ENCODE results near the gene GMDS.
A peak's percentile ranks its signal among the peaks of the same experiment; 100 is the strongest.
"Not testable (repeated sequence)": the region's sequence is repeated elsewhere in the genome, so short reads cannot be mapped to it uniquely, and the experiment has no call there.

GMDS gene

DNA sequence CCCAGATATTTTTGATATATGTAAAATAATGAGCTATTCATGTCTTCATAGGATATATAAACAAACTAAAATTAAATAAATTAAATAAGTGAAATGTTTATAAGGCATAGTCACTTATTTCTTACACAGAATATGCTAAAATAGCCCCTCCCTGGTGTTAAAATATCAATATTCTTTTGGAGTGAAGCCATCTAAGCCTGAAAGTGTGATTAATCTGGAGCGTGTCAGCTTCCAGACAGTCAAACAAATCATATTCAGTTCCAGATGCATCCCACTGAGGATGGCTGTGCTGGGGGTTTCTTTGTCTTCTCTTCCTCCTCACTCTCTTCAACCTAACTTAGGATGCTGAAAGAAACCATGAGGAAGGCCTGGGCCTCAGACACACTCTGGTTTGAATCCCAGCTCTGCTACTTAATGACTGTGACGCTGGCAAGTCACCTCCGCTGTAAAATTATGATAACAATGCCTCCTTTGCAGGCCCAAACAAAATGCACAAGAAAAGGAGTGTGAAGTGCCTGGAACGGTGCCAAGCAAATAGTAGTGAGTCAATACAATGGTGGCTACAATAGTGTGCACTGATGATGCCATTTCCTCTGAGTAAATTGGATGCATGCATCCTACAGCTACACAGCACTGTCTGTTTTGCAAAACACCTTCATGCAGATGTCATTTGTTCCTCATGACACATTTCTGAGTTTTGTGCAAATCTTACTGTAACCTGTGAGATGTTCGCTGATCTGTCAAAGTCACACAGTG lies 474.3 kb downstream of the GMDS start:
- peak; percentile 53 for DNase-seq (ENCODE audit: low read depth)

DNA sequence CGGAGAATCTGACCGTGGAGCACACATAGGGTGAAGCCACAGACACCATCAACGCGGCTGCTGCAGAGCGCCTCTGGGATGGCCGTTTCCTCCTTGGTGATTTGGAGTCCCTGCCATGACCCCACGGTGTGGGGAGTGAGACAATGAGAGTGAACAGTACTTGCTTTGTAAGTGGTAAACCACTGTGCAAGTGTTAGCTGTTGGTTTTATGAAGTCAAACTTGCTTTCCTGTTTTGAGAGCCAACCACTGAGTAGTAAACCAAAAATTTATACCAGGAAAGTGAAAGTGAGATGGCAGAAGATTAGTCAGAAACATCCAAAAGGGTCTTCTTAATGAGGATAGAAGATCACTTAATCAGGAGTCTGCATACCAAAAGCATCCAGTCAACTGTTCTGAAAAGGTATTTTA lies 475.0 kb downstream of the GMDS start:
- peak; percentile 59 for DNase-seq (ENCODE audit: low read depth)

DNA sequence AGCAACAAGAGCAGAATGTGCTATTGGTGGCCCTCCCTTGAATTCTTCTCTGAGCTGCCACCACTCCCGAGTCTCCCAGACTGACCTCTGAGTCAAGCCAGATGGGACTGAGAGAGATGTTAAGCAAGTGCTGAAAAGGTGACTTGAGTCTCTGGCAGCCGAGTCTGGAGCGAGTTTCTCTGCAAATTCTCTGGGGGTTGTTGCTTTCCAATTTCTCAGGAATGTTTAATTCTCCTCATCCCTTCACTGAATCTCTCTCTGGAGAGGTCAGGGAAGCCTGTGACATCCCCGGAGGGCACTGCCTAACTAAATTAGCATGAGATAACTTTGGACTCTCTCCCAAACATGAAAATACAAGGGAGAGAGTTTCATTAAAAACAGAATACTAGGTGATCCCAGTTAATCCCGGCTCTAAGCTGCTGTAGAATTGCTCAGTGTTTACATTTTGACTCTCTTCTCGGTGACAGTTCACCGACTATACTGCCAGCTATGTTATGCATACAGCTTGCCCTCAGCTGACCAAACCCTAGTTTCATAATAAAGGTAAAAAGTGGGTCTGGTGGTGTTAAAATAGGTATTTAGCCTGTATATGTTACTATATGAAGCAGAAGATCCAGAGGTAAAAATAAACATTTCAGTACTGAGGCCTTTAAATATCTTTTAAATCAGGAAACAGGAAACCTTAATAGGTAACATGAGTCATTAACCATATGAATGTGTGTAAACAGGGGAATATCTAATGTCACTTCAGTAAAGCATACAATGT lies 477.7 kb downstream of the GMDS start:
- peak; percentile 83 for DNase-seq (ENCODE audit: low read depth)

DNA sequence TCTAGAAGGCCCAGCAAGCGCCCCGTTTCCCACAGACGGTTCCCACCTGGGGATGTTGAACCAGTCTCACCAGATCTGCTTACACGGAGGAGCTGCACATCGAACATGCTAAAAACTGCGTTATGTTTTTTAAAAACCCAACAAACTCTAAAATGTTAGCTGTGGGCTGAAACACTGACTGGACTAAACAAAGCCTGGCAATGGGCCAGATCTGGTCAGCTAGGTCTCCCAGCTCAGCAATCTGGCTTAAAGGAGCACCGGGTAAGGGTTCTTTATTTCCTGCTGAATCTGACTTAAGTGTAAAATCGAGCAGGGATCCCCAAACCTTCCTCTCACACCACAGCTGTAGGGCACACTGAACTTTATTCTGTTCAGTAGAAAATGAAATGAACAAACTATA lies 478.8 kb downstream of the GMDS start:
- DNase-seq (ENCODE audit: low read depth), result no peak

DNA sequence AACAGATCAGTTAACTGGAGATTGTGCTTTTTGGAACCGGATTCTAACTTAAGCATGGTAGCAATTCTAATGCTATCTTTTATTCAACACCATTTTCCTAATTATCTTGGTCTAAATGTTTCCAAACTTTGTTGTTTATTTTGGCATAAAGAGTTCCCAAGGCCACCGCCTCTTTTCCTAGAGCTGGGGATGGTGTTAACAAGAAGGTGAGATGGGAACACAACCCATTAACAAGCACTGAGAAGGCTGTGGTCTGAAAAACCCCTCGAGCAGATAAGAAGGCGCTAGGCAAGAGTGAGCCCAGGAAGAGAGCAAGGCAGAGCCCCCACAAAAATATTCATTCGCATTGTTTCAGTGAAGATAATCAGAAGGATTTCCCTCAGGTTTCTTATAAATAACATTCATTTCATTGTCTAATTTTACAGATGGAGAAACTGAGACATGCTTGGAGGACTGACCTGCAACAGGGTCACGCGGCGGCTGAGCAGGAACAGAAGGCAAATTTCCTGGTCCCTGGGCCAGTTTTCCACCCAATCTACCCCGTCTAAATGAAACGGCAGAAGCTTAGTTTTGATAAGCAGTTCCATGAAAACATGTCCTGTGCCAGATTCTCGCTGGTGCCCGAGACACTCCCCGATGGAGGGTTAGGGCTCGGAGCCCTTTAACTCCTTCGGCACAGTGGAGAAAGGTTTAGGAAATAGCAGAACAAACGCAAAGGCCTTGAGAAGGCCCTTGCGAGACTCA lies 480.1 kb downstream of the GMDS start:
- DNase-seq (ENCODE audit: low read depth), result no peak

DNA sequence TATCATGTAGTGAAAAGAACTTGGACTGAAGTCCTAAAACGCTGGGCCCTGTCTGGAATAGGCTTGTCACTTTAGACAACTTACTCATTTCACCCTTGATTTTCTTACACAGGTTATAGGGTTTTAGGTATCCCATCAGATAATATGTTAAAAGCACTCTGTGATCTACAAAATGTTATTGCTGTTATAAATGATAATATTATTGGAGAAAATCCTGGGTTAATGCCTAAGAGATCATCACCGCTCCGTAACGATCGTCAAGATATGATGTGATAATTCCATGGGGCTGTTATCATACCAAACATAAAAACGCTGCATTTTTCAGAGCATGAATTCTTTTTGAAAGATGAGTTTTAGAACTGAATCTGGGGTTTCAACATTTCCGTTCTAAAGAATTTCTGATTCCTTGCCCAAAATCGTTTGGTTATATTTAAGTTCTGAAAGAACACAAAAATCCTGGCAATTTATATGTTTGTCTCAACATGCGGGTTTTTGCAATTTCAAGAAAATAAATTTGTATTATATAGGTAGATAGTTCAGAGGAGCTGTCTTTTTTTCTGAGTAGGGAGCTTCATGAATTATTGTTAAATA lies 480.9 kb downstream of the GMDS start:
- DNase-seq (ENCODE audit: low read depth), result no peak

DNA sequence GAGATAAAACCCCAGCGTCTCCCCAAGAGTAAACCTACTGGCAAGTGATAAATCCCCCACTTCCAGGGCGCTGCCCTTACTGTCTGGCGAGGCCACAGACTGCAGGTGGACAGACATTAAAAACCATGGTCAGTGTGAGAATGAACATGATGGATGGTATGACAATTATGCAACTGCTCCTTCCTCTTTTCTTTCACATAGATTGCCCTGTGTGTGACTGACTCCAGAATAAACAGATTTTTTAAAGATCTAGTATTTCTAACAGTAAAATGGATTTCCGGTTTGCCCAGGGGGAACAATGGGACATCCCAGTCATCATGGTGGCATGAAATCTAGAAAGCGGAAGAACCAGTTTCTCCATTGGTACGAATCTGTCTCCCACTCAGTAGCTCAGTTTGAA lies 482.0 kb downstream of the GMDS start:
- DNase-seq (ENCODE audit: low read depth), result no peak

DNA sequence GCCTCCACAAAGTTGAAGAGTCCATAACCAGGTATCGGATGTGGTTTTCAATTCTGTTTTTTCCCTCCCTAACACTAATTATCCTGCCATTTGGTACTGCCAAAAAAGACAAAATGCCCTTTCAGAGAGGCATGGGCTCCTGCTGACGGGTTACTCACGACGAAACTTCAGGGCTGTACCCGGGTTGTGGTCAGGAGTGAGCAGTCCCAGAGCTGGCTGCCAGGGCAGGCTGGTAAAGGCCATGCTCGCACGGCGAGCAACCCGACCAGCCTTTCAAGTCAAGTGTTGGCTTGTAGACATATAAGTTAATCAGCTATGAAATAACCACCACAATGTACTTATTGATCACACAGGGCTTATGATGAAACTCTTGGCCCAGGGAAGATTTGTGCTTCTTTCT lies 483.2 kb downstream of the GMDS start:
- DNase-seq (ENCODE audit: low read depth), result no peak

DNA sequence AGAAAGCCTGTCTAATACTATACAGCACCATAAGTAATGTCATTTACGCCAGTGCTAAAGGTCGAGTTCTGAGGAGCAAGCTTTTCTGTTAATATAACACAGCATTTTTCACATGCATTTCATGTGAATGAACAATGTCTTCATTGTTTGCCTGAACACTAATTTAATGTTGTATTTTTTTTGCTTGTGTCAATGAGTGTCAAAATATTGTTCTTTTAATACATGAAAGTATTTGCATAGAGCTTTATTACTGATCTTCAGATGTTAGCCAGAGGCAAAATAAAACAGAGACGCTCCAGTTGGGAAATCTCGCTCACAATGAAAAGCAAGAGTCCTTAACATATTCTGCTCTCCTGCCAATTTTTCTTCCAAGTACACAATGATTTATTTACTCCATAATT lies 483.9 kb downstream of the GMDS start:
- DNase-seq (ENCODE audit: low read depth), result no peak

DNA sequence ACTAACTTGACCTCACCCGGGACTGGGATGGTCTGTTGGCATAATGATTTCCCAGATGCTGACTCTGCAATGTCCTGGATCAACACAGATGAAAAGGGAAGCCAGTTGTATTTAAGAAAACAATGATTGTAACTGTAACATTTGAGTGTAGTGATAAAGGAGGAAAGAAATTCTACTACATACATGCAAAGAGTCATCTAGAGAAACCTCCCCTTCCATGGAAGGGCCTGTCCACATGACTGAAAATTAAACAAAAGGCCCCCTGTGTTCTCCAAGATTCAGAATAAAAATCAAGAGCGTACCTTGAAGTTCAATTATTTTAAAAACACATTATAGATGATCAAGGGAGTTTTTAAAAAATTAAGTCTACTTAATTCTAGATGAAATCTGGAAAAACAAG lies 484.5 kb downstream of the GMDS start:
- no peak for DNase-seq (ENCODE audit: low read depth)

DNA sequence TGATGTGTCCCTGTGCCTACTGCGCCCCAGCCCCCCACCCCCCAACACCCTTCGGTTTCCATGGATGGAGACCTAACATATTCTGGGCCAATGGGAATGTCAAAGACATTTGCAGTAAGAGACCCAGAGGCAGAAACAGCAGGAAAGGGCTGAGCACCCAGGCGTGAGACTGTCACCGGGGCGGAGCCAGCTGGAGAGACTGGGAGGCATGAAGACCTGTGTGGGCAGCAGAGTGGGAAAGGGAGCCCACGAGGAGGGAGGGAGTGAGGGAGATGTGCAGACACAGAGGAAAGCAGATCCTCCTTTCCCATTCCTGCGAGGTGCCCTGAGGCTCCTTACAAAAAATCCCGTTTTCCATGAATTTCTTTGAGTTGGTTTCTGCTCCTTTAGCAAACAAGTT lies 485.5 kb downstream of the GMDS start:
- no peak for DNase-seq (ENCODE audit: low read depth)

DNA sequence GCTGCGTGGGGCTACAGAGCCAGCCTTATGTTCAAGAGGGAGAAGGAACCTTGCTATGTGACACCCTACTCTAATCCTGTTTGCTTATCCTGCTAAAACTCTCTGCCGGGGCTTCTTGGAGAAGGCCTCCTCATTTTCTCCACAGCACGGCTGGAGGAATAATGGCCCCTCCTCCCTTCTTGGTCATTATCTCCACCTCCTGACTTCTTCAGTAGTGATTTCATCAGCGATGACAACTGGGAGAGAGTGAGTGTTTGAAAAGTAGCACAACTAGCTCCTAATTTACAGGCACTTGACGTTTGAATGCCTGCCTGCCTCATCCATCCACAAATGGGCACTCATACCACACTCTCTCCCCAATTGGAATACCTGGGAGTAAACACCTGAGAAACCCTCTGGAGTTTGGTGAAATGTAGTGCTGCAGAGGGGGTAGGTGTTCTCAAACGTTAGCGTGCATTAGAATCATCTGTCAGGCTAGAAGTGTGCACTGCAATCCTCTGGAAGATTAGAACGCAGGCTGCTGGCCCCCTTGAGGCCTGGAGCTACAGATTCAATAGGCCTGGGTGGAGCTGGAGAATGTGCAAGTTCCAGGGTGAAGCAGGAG lies 487.2 kb downstream of the GMDS start:
- DNase-seq (ENCODE audit: low read depth), result no peak

DNA sequence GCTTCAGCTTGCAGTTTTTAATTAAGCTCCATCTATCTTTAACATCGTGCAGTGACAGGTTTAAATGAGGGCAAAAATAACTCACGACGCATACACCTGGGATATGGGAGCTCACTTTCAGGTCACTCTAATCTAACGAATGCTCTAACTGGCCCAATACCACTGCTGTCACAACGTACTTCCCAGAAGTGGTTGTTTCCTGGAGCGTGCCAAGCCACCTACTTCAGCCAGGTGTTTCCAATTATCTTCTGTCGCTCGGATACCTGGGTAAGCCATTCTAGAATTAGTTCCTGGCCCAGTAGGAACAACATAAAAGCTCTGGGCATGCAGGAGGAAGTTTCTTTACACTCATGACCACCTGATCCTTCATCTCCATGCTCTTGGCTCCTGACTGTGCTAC lies 488.3 kb downstream of the GMDS start:
- DNase-seq (ENCODE audit: low read depth), result no peak

DNA sequence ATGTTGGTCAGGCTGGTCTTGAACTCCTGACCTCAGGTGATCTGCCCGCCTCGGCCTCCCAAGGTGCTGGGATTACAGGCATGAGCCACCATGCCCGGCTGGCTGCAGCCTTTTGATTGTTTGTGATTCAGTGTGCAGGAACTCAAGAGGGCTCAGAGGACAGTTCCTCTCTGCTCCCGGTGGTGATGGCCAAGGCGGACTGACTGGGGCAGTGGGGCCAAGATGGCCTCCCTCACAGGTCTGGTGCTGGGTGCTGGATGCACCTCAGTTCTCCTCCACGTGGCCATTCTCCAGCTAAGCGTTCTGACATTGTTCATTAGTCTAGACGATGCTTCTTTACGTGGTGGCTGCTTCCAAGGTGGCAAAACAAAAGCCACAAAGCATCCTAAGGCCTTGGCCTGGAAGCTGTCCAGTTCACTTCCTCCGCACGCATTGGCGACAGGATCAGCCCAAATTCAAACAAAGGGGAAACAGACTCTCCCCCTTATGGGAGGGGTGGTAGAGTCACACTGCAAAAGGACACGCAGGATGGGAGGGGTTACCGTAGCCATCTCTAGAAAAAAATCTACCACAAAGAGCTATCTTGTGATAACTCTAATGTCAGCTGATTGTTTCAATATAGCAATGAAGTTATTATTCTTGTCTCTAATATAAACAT lies 488.8 kb downstream of the GMDS start:
- DNase-seq (ENCODE audit: low read depth), result no peak

DNA sequence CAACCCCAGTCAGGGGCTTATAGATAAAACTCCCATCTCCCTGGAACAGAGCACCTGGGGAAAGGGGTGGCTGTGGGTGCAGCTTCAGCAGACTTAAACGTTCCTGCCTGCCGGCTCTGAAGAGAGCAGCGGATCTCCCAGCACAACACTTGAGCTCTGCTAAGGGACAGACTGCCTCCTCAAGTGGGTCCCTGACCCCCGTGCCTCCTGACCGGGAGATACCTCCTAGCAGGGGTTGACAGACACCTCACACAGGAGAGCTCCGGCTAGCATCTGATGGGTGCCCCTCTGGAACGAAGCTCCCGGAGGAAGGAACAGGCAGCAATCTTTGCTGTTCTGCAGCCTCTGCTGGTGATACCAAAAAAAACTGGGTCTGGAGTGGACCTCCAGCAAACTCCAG lies 494.3 kb downstream of the GMDS start:
- not testable (repeated sequence) for DNase-seq (ENCODE audit: low read depth)

DNA sequence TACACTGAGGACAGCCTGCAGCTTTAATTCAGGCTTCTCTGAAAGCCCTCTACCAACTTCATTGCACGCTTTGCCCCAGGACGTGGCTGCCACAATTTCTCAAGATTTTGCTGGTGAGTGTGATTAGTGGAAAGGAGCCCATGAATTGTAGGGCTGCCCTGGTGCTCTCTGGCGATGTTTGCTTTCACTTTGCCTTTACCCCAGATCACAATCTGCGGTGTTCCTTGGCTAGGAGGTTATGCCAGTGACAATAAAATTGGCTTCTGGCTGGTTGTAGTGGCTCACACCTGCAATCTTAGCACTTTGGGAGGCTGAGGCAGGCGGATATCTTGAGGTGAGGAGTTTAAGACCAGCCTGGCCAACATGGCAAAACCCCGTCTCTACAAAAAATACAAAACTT lies 496.4 kb downstream of the GMDS start:
- DNase-seq (ENCODE audit: low read depth), result no peak

DNA sequence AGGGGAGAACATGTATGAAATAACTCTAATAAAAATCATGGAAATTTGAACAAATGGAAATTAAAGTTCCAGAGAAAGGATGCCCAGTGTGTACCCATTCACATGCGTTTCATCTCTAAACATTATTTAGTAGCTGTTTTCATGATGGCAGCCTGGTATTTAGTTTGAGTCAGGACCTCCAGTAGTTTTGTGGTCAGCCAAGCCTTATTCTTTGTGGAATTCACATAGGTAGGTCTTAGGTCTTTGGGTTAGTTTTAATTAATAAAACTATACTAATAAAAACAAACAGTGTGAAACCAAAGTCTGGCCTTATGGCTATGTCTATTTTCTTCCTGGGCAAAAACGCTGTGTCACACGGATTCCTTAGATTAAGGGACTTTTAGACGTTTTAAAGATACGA lies 497.9 kb downstream of the GMDS start:
- no peak for DNase-seq (ENCODE audit: low read depth)

DNA sequence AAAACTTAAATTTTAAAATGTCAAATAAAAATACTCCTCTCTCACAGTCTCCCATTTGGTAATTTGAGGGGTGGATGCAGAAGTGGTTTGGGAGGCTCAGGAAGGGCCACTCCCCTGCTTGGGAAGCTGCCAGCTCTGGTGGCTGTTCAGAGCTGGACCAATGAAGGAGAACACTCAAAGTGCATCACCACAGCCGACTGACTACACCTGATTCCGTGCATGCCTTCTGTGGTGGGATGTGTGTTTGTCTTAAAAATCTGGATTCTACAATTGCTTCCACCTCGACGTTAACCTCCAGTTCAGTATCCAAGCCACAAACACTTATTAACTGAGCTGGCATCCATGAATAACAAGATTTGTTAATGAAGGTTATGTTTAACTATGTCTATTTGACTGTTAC lies 498.4 kb downstream of the GMDS start:
- DNase-seq (ENCODE audit: low read depth), result no peak

DNA sequence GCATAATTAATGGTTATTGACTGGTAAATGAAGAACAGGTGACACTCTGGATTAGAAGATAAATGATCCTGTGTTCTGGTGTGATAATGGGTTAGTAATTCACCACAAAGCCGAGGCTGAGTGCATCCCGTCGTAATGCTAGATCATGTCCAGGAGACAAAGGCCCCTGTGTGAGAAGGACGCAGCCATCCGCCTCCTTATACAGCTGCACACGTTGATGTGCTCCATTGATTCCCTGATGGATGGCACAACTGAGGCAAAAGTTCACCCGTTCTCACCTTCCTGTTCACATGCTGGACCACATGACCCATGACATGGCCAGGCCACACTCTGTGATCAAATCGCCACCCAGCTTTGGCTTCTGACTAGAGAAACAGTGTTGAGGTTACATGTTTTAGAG lies 499.6 kb downstream of the GMDS start:
- no peak for DNase-seq (ENCODE audit: low read depth)

DNA sequence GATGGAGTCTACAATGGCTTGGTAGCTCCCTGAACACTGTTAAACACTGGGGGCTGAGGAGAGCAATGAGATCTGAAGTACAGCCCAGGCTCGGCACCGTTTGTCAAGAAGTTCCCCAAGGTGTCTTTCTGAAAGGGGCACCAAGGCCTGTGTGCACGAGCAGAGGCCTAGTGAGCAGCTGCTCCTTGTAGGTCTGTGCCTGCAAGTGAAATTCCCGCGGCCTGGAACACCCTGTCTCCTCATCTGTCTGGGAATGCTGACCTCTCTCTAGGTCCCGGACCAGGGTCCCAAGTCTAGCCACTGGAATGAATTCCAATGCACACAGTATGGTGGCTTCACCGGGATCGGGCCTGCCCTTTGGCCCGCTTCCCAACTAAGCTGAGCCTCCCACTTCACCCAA lies 500.9 kb downstream of the GMDS start:
- DNase-seq (ENCODE audit: low read depth), result no peak

DNA sequence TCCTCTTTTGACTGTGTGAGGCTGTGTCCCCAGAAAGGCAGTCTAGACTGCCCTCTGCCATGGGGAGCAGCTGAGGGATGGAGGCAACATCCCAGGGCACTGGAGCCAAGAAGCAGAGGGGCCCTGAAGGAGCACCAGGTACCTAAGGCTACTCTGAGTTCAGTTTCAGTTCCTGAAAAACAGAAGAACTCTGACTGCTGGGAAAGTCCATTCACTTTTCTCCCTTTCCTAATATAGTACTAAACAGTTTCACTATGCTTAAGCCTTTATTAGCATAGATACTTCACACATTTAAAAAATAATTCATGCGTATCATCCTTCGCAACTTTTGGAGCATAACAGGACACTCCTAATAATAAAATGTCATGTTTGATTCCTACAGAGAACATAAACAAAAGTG lies 505.7 kb downstream of the GMDS start:
- DNase-seq (ENCODE audit: low read depth), result no peak

DNA sequence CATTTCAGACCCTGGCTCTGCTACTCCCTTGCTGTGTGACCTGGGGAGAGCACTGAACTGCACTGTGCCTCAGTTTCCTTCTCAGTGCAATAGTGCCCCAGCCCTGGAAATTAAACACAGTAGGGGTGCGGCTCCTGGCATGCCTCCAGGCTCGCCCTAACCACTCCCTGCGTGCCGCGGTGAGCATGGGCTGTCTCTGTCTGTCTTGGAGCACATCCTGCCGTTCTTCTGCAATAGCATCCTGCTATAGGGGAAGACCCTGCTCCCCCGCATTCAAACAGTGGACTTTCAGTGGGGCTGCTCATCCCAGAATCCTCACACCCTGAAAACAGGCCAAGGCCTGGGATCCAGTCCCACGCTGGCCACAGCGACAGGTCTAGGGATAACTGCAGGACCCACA lies 506.2 kb downstream of the GMDS start:
- no peak for DNase-seq (ENCODE audit: low read depth)

All from EH (cell line).